Measurements from ENCODE around the gene FAT3. TPM values are rescaled to one million over a fixed set of nuclear protein-coding genes. Genes with fewer than 3 reads are reported as not detected.

FAT3 gene
- total RNA-seq, 1 experiment from 2014 or later = not detected

DNA sequence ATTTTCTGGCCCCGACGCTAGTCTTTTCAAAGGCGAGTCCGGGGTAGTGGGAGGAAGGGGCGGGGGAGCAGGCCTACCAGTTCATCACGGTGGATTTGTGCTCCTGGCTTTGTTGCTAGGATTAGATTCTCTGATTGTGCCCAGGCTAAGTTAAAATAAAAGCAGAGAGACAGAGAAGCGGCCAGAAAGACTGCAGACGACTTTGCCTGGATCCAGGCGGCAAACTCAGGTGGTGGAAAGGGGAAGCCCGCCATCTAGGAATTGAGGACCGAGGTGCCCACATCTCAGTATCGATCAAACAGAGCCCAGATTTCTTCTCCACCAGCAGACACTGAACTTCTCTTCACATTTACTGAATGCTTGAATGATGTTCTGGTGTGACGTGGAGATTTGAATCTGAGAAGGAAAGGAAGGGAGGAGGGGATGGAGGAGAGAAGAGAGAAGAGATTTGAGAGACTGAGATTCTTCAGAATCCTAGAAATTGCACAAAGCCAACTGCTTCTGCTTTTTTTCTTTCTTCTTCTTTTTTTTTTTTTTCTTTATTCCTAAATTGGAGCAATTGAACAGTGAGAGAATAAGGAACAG is 2.7 kb downstream of the FAT3 start:
- intact Hi-C loops (cut with micrococcal nuclease) = no loop called here
- H3K4me2 ChIP-seq (ENCODE audit: low read length) = peak overlapping the region; percentile 38; the same call in 1 of the 2 replicates
- H3K9ac ChIP-seq (ENCODE audit: low read length) = no peak overlapping the region
- DNase-seq (no peak), ATAC-seq (no peak)
- H2AFZ ChIP-seq (ENCODE audit: low read length) = peak overlapping the region; percentile 43
- no peak overlapping the region for H3K27ac ChIP-seq (ENCODE audit: low read length)
- ChIA-PET CTCF (no interaction called here), POLR2A (ENCODE audit: unreplicated experiment) (no interaction called here)
- no peaks in the 10 kb centered on the region for H4K20me1 ChIP-seq (ENCODE audit: low read length)
- no TSS peak for BruUV-seq (replicated peaks)
- no peaks in the 10 kb centered on the region for H3F3A ChIP-seq (ENCODE audit: low read length, unreplicated experiment)
- no peaks in the 10 kb centered on the region for H3K36me3 ChIP-seq (ENCODE audit: low read depth, low read length)
- H3K4me1 ChIP-seq (ENCODE audit: insufficient read depth, low read length) = no peaks in the 10 kb centered on the region
- no peak overlapping the region for H3K4me3 ChIP-seq (ENCODE audit: low read length)
- no peaks in the 10 kb centered on the region for H3K9me3 ChIP-seq (ENCODE audit: low read length)
- peaks cover 47% of the 10 kb centered on the region for H3K27me3 ChIP-seq (ENCODE audit: low read length)
- H3K9me2 ChIP-seq (replicated peaks; ENCODE audit: low read length) = no peaks in the 10 kb centered on the region
- TF ChIP-seq, protein P1, sequence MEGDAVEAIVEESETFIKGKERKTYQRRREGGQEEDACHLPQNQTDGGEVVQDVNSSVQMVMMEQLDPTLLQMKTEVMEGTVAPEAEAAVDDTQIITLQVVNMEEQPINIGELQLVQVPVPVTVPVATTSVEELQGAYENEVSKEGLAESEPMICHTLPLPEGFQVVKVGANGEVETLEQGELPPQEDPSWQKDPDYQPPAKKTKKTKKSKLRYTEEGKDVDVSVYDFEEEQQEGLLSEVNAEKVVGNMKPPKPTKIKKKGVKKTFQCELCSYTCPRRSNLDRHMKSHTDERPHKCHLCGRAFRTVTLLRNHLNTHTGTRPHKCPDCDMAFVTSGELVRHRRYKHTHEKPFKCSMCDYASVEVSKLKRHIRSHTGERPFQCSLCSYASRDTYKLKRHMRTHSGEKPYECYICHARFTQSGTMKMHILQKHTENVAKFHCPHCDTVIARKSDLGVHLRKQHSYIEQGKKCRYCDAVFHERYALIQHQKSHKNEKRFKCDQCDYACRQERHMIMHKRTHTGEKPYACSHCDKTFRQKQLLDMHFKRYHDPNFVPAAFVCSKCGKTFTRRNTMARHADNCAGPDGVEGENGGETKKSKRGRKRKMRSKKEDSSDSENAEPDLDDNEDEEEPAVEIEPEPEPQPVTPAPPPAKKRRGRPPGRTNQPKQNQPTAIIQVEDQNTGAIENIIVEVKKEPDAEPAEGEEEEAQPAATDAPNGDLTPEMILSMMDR (conservative IDR thresholded peaks at IDR 0.05; ENCODE audit: low read depth, low read length) = no peak
- no peak; the same call in 1 of the 2 replicates for TF ChIP-seq EZH2phosphoT487 (IDR thresholded peaks at IDR 0.05; ENCODE audit: borderline replicate concordance, low read length)
- no peak for TF ChIP-seq EZH2 (IDR thresholded peaks at IDR 0.05; ENCODE audit: low read length, unreplicated experiment)
- H3K79me2 ChIP-seq (ENCODE audit: low read length) = no peaks in the 10 kb centered on the region

DNA sequence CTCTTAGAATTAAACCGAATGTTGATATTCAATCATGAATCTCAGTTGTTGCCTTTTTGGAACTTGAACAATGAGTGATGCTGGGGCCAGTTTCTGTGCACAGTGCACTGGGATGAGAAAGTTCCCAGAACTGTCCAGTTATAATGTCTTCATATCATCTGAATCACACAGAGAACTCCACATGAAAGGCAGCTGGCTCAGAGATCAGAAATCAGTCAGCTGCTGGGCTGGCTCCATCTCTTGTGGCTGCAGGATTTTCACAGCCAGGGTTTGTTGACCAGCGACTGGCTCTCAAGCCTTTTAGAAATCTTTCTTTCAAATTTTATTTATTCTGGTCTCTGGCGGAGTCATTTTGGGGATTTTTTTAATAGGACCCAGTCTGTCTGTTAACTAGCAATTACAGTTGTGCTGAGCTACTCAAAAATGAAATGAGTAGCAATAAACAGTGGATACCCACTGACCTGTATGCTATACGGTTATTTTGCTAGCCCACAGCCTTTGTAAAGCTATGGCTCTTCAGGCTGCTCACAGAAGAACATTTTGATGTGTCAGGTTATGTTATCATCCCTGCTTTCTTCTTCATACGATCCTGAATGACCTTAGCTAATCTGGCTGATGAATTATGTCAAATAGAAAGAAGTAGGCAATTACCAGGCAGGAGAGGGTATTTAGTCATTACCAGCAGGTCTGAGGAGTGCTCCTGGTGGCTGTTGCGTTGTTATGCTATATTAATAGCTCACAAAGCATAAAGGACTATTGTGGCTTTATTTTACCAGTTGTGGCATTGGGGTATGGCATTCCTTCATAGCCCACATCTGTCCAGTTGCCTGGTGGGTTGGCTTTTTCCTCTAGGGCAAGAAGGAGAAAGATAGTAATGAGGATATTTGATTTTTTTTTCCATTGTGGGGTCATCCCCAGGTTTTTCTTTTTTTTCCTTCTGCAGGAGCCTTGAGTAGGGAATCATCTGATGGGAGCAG is 3.6 kb downstream of the FAT3 start:
- no peaks in the 10 kb centered on the region for H3K36me3 ChIP-seq (ENCODE audit: low read depth, low read length)
- no peak for TF ChIP-seq EZH2 (IDR thresholded peaks at IDR 0.05; ENCODE audit: low read length, unreplicated experiment)
- no peak for TF ChIP-seq EZH2phosphoT487 (IDR thresholded peaks at IDR 0.05; ENCODE audit: borderline replicate concordance, low read length)
- TF ChIP-seq, protein P1 (conservative IDR thresholded peaks at IDR 0.05; ENCODE audit: low read depth, low read length) = no peak
- H3K79me2 ChIP-seq (ENCODE audit: low read length) = no peaks in the 10 kb centered on the region
- no peaks in the 10 kb centered on the region for H4K20me1 ChIP-seq (ENCODE audit: low read length)
- peaks cover 46% of the 10 kb centered on the region for H3K27me3 ChIP-seq (ENCODE audit: low read length)
- no peak overlapping the region for H3K4me3 ChIP-seq (ENCODE audit: low read length)
- H3K27ac ChIP-seq (ENCODE audit: low read length) = no peak overlapping the region
- no peak overlapping the region for H3K4me2 ChIP-seq (ENCODE audit: low read length)
- intact Hi-C loops (cut with micrococcal nuclease) = no loop called here
- H3K9me2 ChIP-seq (replicated peaks; ENCODE audit: low read length) = no peaks in the 10 kb centered on the region
- no peaks in the 10 kb centered on the region for H3K4me1 ChIP-seq (ENCODE audit: insufficient read depth, low read length)
- DNase-seq = no peak
- CTCF ChIA-PET = no interaction called here
- H3F3A ChIP-seq (ENCODE audit: low read length, unreplicated experiment) = no peaks in the 10 kb centered on the region
- POLR2A ChIA-PET (ENCODE audit: unreplicated experiment) = no interaction called here
- BruUV-seq (replicated peaks) = no TSS peak
- ATAC-seq = no peak
- no peak overlapping the region for H2AFZ ChIP-seq (ENCODE audit: low read length)
- no peak overlapping the region for H3K9ac ChIP-seq (ENCODE audit: low read length)
- no peaks in the 10 kb centered on the region for H3K9me3 ChIP-seq (ENCODE audit: low read length)

DNA sequence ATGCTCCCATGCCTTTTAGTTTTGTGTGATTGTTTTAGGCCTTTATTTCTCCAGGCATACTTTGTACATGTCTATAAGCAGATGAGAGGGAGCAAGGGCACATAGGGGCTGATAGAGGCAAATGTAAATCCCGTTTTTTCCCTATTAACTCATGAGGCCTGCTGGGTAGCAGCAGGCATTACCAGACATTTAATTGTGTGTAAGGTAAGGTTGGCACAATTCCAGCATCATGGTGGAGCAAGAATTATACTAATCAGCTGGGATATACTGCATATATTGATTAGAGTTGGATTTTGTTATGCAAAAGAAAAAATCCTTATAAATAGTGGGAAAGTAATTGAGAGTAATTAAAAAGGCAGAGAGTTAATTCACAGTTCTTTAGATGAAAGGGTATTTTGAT is 12.2 kb downstream of the FAT3 start:
- H3F3A ChIP-seq (ENCODE audit: low read length, unreplicated experiment) = no peaks in the 10 kb centered on the region
- CTCF ChIA-PET = no interaction called here
- TF ChIP-seq EZH2phosphoT487 (IDR thresholded peaks at IDR 0.05; ENCODE audit: borderline replicate concordance, low read length) (no peak), EZH2 (IDR thresholded peaks at IDR 0.05; ENCODE audit: low read length, unreplicated experiment) (no peak)
- TF ChIP-seq, protein P1 (conservative IDR thresholded peaks at IDR 0.05; ENCODE audit: low read depth, low read length) = no peak
- no peaks in the 10 kb centered on the region for H3K4me1 ChIP-seq (ENCODE audit: insufficient read depth, low read length)
- no peak overlapping the region for H3K9ac ChIP-seq (ENCODE audit: low read length)
- H3K79me2 ChIP-seq (ENCODE audit: low read length) = no peaks in the 10 kb centered on the region
- no peak overlapping the region for H3K27ac ChIP-seq (ENCODE audit: low read length)
- no peaks in the 10 kb centered on the region for H3K9me2 ChIP-seq (replicated peaks; ENCODE audit: low read length)
- no TSS peak for BruUV-seq (replicated peaks)
- no peak for DNase-seq
- intact Hi-C loops (cut with micrococcal nuclease) = no loop called here
- no peaks in the 10 kb centered on the region; the same call in 1 of the 2 replicates for H3K9me3 ChIP-seq (ENCODE audit: low read length)
- H2AFZ ChIP-seq (ENCODE audit: low read length) = no peak overlapping the region
- H3K4me2 ChIP-seq (ENCODE audit: low read length) = no peak overlapping the region
- no peaks in the 10 kb centered on the region for H4K20me1 ChIP-seq (ENCODE audit: low read length)
- H3K27me3 ChIP-seq (ENCODE audit: low read length) = no peaks in the 10 kb centered on the region
- H3K4me3 ChIP-seq (ENCODE audit: low read length) = no peak overlapping the region
- POLR2A ChIA-PET (ENCODE audit: unreplicated experiment) = no interaction called here
- H3K36me3 ChIP-seq (ENCODE audit: low read depth, low read length) = no peaks in the 10 kb centered on the region
- no peak for ATAC-seq
